ENCODE measurements around the gene LDHAL6A.

The LDHAL6A gene

GRCh38 chr11:18463439-18463838 is 7.8 kb downstream of the LDHAL6A start:
- no peak overlapping the region for H3K4me3 ChIP-seq (replicated peaks in 1 of 2; ENCODE audit: low read depth in 2 of 2, low read length in 2 of 2)
- no peak for TF ChIP-seq CTCF (IDR thresholded peaks at IDR 0.05; ENCODE audit: low read depth, low read length)
- DNase-seq (ENCODE audit: low read depth in 2 of 2), result no peak

DNA sequence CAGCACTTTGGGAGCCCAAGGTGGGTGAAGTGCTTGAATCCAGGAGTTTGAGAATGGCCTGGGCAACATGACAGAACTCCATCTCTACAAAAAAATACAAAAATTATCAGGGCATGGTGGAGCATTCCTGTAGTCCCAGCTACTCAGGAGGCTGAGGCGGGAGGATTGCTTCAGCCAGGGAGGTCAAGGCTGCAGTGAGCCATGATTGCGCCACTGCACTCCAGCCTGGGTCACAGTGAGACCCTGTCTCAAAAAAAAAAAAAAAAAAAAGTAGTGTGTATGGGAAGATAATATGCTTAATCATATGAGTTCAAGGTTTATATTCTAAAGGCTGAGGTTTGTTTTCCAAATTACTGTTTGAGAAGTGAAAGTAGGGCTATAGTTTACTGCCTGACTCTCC is 10.7 kb downstream of the LDHAL6A start:
- no peak for TF ChIP-seq CTCF (IDR thresholded peaks at IDR 0.05; ENCODE audit: low read depth, low read length)
- H3K4me3 ChIP-seq (replicated peaks in 1 of 2; ENCODE audit: low read depth in 2 of 2, low read length in 2 of 2), result no peak overlapping the region
- no peak for DNase-seq (ENCODE audit: low read depth in 2 of 2)

- no peak for DNase-seq (ENCODE audit: low read depth in 2 of 2)
- H3K4me3 ChIP-seq (replicated peaks in 1 of 2; ENCODE audit: low read depth in 2 of 2, low read length in 2 of 2), result no peak overlapping the region
- TF ChIP-seq CTCF (IDR thresholded peaks at IDR 0.05; ENCODE audit: low read depth, low read length), result no peak
These were observed 12.4 kb downstream of the LDHAL6A start for GRCh38 chr11:18468059-18468458.

GRCh38 chr11:18468961-18469360 is 13.3 kb downstream of the LDHAL6A start:
- DNase-seq (ENCODE audit: low read depth in 2 of 2), result no peak
- H3K4me3 ChIP-seq (replicated peaks in 1 of 2; ENCODE audit: low read depth in 2 of 2, low read length in 2 of 2), result no peak overlapping the region
- TF ChIP-seq CTCF (IDR thresholded peaks at IDR 0.05; ENCODE audit: low read depth, low read length), result no peak

GRCh38 chr11:18471995-18472394 is 16.3 kb downstream of the LDHAL6A start:
- no peak for TF ChIP-seq CTCF (IDR thresholded peaks at IDR 0.05; ENCODE audit: low read depth, low read length)
- no peak for DNase-seq (ENCODE audit: low read depth in 2 of 2)
- no peak overlapping the region for H3K4me3 ChIP-seq (replicated peaks in 1 of 2; ENCODE audit: low read depth in 2 of 2, low read length in 2 of 2)

DNA sequence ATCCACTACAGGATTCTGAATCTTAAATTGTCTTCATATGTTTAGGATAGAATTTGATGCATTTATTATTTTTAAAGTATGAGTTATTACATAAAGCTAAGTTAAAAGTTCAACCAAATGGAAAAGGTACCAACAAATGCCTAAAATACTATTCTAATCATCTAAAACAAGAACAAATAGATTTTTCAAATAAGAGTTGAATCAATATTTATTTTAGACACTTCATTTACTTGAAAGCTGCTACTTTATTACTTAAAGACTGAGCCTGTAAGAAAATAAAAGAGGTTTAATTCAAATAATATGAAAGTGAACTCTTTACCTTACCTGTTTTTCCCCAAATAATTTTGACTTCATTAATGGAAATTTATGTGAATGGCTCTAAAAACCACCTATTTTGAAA is 16.9 kb downstream of the LDHAL6A start:
- TF ChIP-seq CTCF (IDR thresholded peaks at IDR 0.05; ENCODE audit: low read depth, low read length), result no peak
- no peak for DNase-seq (ENCODE audit: low read depth in 2 of 2)
- H3K4me3 ChIP-seq (replicated peaks in 1 of 2; ENCODE audit: low read depth in 2 of 2, low read length in 2 of 2), result no peak overlapping the region

GRCh38 chr11:18479063-18479462 is 23.4 kb downstream of the LDHAL6A start:
- no peak overlapping the region for H3K4me3 ChIP-seq (replicated peaks in 1 of 2; ENCODE audit: low read depth in 2 of 2, low read length in 2 of 2)
- no peak for TF ChIP-seq CTCF (IDR thresholded peaks at IDR 0.05; ENCODE audit: low read depth, low read length)
- no peak for DNase-seq (ENCODE audit: low read depth in 2 of 2)

Measured in cardiac fibroblast (primary cell).